Osteoblast (primary cell): Measurements from ENCODE around the gene BRD7. TPM values are rescaled to one million over a fixed set of nuclear protein-coding genes. Genes with fewer than 3 reads are reported as not detected.

Source experiments
- DNase-seq: peaks from one replicate; pipeline ENCODE4 v3.0.0; 2011; ENCODE audit warnings: low spot score, mixed read lengths; ENCODE audit not compliant: insufficient read length; ENCODE audit errors: missing footprints
- H2AFZ ChIP-seq: 2 replicates; pipeline ENCODE4 v1.6.0; 2011; ENCODE audit warnings: mild to moderate bottlenecking, low read length
- H3K27ac ChIP-seq: 2 replicates; pipeline ENCODE4 v1.5.1; 2011; ENCODE audit warnings: mild to moderate bottlenecking, low read depth, low read length, moderate library complexity
- H3K27me3 ChIP-seq: 2 replicates; pipeline ENCODE4 v1.6.0; 2012; ENCODE audit warnings: mild to moderate bottlenecking, control low read depth, inconsistent platforms, low read length, moderate library complexity; ENCODE audit not compliant: insufficient read depth
- H3K36me3 ChIP-seq: 2 replicates; pipeline ENCODE4 v1.5.1; 2011; ENCODE audit warnings: mild to moderate bottlenecking, low read length, control low read depth, moderate library complexity; ENCODE audit not compliant: insufficient read depth
- H3K4me1 ChIP-seq: 2 replicates; pipeline ENCODE4 v1.5.1; 2011; ENCODE audit warnings: mild to moderate bottlenecking, low read length, control low read depth, moderate library complexity; ENCODE audit not compliant: insufficient read depth
- H3K4me2 ChIP-seq: 2 replicates; pipeline ENCODE4 v1.6.0; 2011; ENCODE audit warnings: mild to moderate bottlenecking, low read length; ENCODE audit not compliant: insufficient read depth
- H3K4me3 ChIP-seq: fragments of 200-600 bp; sonication (generic); 3 replicates; pipeline ENCODE4 v1.5.1; 2012; ENCODE audit warnings: mild to moderate bottlenecking, low read length, inconsistent platforms; ENCODE audit not compliant: insufficient read depth
- H3K79me2 ChIP-seq: 2 replicates; pipeline ENCODE4 v1.6.0; 2012; ENCODE audit warnings: mild to moderate bottlenecking, low read length, control low read depth, inconsistent platforms; ENCODE audit not compliant: insufficient read depth
- H3K9me3 ChIP-seq: 2 replicates; pipeline ENCODE4 v1.5.1; 2011; ENCODE audit warnings: low read depth, low read length, control low read depth
- H4K20me1 ChIP-seq: 2 replicates; pipeline ENCODE4 v1.6.0; 2012; ENCODE audit warnings: mild to moderate bottlenecking, low read length, control low read depth; ENCODE audit not compliant: insufficient read depth
- total RNA-seq: library from RNA; depleted of rRNA; stranded (reverse); fragments of >200 nt; gene quantifications from 2 replicates; pipeline ENCODE4 v1.2.3, GENCODE V29; 2012
- TF ChIP-seq, protein P1 (sequence below): IDR thresholded peaks from 2 replicates; pipeline ENCODE4 v1.5.1; 2011; ENCODE audit warnings: mild to moderate bottlenecking, low read depth, low read length, moderate library complexity; ENCODE audit errors: extremely low read depth

The BRD7 gene
- total RNA-seq, 1 donor, result 22.8 TPM

DNA sequence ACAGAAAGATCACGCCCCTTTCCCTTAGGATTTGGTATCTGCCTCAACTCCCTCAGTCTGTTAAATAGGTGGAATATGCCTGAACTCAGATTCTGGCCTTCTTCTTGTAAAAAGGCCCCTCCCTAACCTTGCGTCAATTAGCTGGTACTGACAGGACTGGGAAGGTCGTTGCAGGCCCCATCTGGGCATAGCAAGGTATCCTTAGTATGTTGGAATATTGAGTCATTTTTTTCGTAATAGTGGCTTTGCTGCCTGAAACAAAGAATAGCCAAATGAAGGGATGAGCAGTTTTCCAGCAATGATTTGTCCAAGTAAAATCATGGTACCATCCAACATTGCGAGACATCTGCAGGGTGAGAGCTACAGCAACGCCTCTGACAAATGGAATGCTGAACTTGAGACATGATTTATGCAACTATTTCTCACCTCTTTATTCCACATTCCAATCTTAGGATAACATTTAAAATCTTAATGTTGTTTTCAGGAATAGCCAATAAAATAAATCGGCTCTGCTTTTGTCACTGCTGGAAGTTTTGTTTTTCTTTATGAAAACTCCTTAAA, 39.3 kb upstream of the BRD7 start:
- Histone ChIP-seq H3K36me3 (no peaks in the 10 kb centered on the region), H2AFZ (no peak overlapping the region), H3K4me3 (no peak overlapping the region), H3K79me2 (no peaks in the 10 kb centered on the region), H3K27ac (no peak overlapping the region), H3K4me2 (no peak overlapping the region), H3K4me1 (no peaks in the 10 kb centered on the region), H3K9me3 (no peaks in the 10 kb centered on the region), H3K27me3 (no peaks in the 10 kb centered on the region), H4K20me1 (no peaks in the 10 kb centered on the region)
- TF ChIP-seq, protein P1, sequence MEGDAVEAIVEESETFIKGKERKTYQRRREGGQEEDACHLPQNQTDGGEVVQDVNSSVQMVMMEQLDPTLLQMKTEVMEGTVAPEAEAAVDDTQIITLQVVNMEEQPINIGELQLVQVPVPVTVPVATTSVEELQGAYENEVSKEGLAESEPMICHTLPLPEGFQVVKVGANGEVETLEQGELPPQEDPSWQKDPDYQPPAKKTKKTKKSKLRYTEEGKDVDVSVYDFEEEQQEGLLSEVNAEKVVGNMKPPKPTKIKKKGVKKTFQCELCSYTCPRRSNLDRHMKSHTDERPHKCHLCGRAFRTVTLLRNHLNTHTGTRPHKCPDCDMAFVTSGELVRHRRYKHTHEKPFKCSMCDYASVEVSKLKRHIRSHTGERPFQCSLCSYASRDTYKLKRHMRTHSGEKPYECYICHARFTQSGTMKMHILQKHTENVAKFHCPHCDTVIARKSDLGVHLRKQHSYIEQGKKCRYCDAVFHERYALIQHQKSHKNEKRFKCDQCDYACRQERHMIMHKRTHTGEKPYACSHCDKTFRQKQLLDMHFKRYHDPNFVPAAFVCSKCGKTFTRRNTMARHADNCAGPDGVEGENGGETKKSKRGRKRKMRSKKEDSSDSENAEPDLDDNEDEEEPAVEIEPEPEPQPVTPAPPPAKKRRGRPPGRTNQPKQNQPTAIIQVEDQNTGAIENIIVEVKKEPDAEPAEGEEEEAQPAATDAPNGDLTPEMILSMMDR, result no peak
- no peak for DNase-seq

DNA sequence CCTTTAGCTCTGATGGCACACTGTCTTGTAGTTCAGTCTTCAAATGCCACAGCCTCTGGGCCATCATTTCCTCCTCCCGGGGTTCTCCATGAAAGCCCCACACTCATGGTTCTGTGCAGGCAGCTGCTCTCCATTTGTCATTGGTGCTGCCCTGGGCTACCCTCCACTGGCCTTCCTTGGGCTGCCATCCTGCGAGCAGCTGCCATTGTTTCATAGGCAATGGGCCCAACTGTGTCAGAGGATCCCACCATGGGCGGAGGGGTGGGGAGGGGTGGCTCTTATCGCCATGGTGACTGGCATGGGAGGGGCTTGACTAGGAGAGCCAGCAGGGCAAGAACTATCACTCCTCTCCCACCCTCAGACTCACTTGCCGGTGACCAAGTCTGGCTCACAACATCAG, 38.6 kb upstream of the BRD7 start:
- no peaks in the 10 kb centered on the region for H3K79me2 ChIP-seq
- H3K4me1 ChIP-seq, result no peaks in the 10 kb centered on the region
- H3K27ac ChIP-seq, result no peak overlapping the region
- H4K20me1 ChIP-seq, result no peaks in the 10 kb centered on the region
- H3K4me3 ChIP-seq, result no peak overlapping the region
- H3K27me3 ChIP-seq, result no peaks in the 10 kb centered on the region
- TF ChIP-seq, protein P1, result no peak
- no peak overlapping the region for H3K4me2 ChIP-seq
- no peaks in the 10 kb centered on the region for H3K9me3 ChIP-seq
- H2AFZ ChIP-seq, result no peak overlapping the region
- DNase-seq, result no peak
- H3K36me3 ChIP-seq, result no peaks in the 10 kb centered on the region

DNA sequence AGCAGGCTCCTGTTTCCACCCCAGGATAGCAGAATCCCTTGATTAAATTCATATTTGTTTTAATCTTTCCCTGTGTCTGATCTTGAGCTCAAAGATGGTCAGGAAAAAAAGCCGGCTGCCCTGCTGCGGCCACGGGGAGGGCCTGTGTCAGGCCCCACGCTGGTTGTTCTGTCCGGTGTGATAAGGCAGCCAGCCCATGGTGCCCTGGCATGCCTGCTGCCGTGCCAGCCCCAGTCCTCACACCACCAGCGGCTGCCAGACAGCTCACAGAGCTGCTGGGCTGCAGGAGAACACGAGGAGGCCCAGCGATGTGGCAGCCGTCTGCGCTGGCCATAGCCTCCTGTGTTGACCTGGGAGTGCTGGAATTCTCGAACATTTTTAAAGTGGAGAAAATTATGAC, 34.7 kb upstream of the BRD7 start:
- no peaks in the 10 kb centered on the region for H3K9me3 ChIP-seq
- H3K79me2 ChIP-seq, result no peaks in the 10 kb centered on the region
- H3K4me2 ChIP-seq, result no peak overlapping the region
- no peak for DNase-seq
- no peaks in the 10 kb centered on the region for H3K4me1 ChIP-seq
- no peak overlapping the region for H3K27ac ChIP-seq
- no peaks in the 10 kb centered on the region for H3K27me3 ChIP-seq
- H4K20me1 ChIP-seq, result no peaks in the 10 kb centered on the region
- H3K36me3 ChIP-seq, result no peaks in the 10 kb centered on the region
- no peak overlapping the region for H2AFZ ChIP-seq
- no peak overlapping the region for H3K4me3 ChIP-seq
- TF ChIP-seq, protein P1, result no peak

DNA sequence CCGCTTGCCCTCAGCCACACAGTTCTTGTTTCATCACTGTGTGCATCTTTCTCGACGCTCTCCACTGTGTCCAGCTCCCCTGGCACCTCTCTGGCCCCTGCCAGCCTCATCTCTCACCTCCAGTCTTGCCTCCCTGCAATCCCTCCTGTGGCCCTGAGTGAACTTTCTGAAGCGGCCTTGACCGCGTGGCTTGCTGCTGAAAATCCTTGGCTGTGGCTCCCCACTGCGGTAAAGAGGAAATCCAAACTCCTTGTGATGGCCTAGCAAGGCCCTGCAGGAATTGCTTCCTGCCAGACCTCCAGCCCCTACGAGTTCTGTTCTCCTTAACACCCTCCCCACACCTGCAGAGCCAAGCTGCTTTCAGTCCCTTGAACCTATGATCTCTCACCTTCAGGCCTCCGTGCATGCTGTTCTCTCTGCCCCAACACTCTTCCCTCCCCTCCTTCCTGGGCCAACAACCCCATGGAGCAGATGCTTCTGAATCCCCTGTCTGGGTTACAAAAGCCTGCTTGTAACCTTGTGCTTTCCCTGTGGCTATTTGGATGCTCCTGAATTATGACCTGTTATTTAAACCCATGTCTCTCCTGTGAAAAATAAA, 33.6 kb upstream of the BRD7 start:
- Histone ChIP-seq H3K9me3 (no peaks in the 10 kb centered on the region), H3K4me1 (no peaks in the 10 kb centered on the region), H3K4me2 (no peak overlapping the region), H3K27me3 (no peaks in the 10 kb centered on the region), H4K20me1 (no peaks in the 10 kb centered on the region), H3K79me2 (no peaks in the 10 kb centered on the region), H3K36me3 (no peaks in the 10 kb centered on the region), H2AFZ (no peak overlapping the region), H3K27ac (no peak overlapping the region), H3K4me3 (no peak overlapping the region)
- DNase-seq, result no peak
- TF ChIP-seq, protein P1, result no peak
